NCI-H524 treated with DMSO at 0.1 percent for 48 hours (cell line): ENCODE results near the gene SORD.
"Not testable (repeated sequence)": the region's sequence is repeated elsewhere in the genome, so short reads cannot be mapped to it uniquely, and the experiment has no call there.

Experiments
- DNase-seq: peaks from one replicate; lab custom pipeline; 2025; lab: John Stamatoyannopoulos, UW

Gene SORD

DNA sequence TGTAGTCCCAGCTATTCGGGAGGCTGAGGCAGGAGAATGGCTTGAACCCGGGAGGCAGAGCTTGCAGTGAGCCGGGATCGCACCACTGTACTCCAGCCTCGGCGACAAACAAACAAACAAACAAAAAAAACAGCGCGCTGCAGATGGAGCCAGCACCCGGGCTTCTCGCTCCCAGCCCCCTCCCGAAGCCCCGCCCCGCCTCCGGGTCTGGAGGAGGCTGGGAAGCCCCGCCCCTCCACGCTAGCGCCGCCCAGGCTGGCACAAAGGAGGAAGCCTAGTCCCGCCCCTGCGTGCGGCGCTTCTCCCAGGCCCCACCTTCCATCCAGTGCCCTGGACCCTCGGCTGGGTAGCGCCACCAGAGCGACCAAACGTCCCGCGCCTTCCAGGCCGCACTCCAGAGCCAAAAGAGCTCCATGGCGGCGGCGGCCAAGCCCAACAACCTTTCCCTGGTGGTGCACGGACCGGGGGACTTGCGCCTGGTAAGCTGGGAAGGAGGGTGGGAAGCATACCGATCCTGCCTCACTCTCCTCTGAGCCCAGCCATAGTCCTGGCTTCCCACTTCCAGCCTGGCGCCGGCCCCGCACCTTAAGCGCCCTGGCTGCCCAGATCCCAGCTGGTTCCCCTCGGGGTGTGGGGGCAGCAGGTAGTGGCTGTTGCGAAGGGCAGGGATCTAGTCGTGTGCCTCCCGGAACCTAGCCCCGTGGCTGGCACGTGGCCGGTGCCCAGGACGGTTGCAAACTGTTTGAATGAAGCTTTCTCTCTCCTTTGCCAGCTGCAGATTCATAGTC is at the start of gene SORD:
SORD (plus strand) TSS at position 325 of the 788 bp plus-strand sequence; CDS start at position 414, 89 bp downstream.
- peak; percentile 19 for DNase-seq

- DNase-seq: peak; percentile 74
These were observed 46.8 kb upstream of the SORD start for GRCh38 chr15:44976183-44976582.

GRCh38 chr15:44977781-44978180 is 45.2 kb upstream of the SORD start:
- DNase-seq: not testable (repeated sequence)

- not testable (repeated sequence) for DNase-seq
These were observed 43.2 kb upstream of the SORD start for GRCh38 chr15:44979617-44980339.

GRCh38 chr15:44984144-44984543 is 38.9 kb upstream of the SORD start:
- DNase-seq: not testable (repeated sequence)

DNA sequence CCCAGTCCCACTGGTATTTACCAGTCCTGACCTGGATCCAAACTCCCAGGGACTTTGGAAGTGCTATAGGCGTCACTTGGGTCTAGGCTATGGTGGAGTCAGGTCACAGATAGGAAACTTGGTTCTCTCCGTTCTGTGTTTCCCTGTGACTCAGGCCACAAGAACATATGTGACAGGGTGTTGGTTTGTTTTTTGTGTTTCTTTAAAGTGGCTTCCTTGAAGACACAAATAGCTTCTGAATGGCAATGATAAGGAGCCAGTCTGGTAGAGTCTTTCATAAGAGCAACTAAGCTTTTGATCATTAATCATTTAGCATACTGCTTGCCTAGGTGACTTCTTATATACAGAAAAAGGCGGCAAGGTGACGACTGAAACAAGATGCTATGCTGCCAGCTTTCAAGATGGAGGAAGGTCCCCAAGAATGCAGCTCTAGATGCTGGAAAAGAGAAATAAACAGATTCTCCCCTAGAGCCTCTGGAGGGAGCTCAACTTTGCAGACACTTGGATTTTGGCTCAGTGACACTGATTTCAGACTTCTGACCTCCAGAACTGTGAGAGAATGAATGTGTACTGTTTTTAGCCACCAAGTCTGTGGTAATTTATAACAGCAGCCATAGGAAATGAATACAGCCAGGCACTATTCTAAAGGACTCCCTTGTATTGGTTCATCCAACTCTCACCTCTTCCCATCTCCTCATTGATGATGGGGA is 36.5 kb upstream of the SORD start:
- not testable (repeated sequence) for DNase-seq

DNA sequence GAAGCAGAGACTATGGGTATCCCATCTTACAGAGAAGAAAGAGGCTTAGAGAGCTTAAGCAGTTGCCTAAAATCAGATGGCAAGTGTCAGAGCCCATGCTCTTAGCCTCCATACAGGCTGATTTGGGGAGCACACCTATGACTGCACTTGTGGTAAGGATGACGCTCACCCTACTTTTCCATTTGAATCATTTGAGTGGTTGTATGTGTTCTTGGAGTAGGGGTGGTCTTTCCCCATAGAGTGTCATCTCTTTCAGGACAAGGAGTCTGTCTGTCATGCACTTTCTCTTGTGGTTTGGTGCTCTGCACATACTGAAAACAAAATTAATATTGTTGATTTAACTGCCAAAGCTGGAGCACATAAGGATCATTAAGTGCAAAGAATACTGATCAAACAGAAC is 35.3 kb upstream of the SORD start:
- not testable (repeated sequence) for DNase-seq

DNA sequence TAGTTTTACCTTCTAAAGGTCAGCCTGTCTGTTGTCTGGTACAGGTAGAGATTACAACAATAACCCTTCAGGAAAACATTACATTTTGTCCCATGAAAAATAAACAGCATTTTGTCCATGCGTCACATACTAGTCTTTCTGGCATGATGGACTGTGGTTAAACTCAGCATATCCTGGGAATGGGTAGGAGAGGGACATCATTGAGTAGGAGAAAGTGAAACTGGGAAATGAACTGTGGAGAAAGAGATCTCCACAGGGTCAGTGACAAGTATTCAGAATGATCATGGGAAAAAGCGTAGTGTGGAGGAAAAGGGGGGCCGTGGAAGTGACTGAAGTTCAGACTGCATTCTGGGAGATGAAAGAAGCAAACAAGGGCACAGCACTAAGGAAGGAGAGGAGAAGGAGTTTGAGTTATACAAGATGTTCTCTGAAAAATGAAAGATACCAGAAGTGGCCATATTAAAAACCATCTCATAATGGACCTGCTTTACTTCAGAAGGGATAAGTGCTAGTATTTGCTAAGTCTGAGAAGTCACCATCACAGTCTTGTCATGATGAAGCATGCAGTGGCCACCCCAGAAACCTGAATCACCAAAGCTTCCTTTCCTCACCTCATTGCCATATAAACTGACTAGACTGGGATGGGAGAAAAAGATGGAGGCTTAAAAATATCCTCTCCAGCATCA is 34.7 kb upstream of the SORD start:
- not testable (repeated sequence) for DNase-seq

DNA sequence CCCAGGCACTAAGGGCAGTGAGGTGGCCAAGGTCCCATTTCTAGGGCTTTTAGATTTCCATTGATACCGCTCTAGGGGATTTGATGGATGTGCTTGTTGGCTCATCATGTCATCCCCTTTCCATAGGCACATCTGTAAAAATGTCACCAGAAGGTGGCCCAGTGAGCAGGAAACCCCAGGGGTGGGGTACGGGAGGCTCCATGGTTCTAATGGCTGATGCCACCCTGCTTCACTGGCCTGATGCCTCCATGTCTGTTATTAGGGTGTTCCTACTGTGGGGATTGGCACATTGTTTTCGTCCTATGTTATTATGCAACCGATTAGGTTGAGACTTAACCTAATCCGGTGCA is 34.1 kb upstream of the SORD start:
- DNase-seq: not testable (repeated sequence)

DNA sequence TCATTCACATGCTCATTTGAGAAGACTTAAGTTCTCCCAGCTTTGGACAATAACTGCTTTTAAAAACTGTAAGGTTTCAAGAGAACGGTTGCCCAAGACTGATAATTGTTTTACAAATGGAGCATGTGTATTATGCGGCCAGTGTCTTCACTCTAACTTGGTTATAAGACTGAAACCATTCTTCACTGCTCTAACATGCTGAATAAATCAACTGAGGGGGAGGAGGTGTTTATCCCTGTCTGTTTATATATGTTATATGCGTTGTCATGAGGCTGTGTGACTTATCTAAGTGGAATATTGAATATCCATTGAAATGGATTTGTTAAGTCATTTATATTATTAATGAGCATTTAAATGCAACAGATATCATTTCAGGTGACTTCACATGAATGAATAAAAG is 25.4 kb upstream of the SORD start:
- not testable (repeated sequence) for DNase-seq

DNA sequence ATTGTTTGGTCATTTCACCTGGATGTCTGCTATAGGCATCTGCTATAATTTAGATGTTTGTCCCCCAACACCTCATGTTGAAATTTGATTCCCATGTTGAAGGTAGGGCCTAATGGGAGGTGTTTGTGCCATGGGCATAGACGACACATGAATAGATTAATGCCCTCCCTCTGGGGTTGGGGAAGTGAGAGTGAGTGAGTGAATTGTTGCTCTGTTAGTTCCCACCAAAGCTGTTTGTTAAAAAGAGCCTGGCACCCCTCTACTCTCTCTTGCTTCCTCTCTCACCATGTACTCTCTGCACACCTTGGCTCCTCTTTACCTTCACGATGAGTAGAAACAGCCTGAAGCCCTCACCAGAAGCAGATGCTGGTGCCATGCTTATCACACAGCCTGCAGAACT is 23.9 kb upstream of the SORD start:
- no peak for DNase-seq

DNA sequence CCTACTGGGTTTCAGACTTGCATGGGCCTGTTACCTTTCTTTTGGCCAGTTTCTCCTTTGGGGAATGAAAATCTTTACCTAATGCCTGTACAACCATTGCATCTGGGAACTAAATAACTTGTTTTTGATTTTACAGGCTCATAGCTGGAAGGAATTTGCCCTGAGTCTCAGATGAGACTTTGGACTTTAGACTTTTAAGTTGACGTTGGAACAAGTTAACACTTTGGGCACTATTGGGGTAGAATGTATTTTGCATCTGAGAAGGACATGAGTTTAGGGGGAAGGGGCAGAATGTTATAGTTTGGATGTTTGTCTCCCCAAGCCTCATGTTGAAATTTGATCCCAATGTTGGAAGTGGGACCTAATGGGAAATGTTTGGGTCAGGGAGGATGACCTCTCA is 21.8 kb upstream of the SORD start:
- not testable (repeated sequence) for DNase-seq

GRCh38 chr15:45003731-45004410 is 19.1 kb upstream of the SORD start:
- not testable (repeated sequence) for DNase-seq

- DNase-seq: not testable (repeated sequence)
These were observed 18.3 kb upstream of the SORD start for GRCh38 chr15:45004590-45005175.

GRCh38 chr15:45009046-45009445 is 13.9 kb upstream of the SORD start:
- no peak for DNase-seq

- DNase-seq: not testable (repeated sequence)
These were observed 7.9 kb upstream of the SORD start for GRCh38 chr15:45015114-45015513.

DNA sequence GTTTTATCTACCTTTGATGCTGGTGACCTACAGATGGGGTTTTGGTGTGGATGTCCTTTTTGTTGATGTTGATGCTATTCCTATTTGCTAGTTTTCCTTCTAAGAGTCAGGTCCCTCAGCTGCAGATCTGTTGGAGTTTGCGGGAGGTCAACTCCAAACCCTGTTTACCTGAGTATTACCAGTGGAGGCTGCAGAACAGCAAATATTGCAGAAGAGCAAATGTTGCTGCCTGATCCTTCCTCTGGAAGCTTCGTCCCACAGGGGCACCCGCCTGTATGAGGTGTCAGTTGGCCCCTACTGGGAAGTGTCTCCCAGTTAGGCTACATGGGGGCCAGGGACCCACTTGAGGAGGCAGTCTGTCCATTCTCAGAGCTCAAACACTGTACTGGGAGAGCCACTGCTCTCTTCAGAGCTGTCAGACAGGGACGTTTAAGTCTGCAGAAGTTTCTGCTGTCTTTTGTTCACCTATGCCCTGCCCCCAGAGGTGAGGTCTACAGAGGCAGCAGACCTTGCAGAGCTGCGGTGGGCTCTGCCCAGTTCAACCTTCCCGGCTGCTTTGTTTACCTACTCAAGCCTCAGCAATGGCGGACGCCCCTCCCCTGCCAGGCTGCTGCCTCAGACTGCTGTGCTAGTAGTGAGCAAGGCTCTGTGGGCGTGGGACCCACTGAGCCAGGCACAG is 2.6 kb upstream of the SORD start:
- DNase-seq: not testable (repeated sequence)

DNA sequence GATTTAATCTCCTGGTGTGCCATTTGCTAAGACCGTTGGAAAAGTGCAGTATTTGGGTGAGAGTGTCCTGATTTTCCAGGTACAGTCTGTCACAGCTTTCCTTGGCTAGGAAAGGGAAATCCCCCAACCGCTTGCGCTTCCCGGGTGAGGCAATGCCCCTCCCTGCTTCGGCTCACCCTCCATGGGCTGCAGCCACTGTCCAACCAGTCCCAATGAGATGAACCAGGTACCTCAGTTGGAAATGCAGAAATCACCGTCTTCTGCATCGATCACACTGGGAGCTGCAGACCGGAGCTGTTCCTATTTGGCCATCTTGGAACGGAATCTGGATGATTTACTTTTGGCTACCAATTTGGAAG is 2.1 kb upstream of the SORD start:
- not testable (repeated sequence) for DNase-seq

DNA sequence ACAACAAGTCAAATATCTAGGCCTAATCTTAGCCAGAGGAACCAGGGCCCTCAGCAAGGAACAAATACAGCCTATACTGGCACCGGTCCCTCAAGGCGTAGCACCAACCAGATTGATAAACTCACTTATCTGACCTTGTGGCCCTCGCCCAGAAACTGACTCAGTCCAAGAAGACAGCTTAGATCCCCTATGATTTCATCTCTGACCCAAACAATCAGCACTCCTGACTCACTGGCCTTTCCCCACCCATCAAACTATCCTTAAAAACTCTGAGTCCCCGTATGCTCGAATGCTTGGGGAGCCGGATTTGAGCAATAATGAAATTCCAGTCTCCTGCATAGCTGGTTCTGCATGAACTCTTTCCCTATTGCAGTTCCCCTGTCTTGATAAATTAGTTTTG is 1.6 kb upstream of the SORD start:
- DNase-seq: no peak

- no peak for DNase-seq
These were observed 747 bp downstream of the SORD start for GRCh38 chr15:45023659-45024225.
